Nephron progenitor cell (in vitro differentiated cells): ENCODE measurements around the gene CCDC85A.

Experiments
- DNase-seq: peaks from one replicate; pipeline ENCODE4 v3.0.0; 2021
- H3K27ac Mint-ChIP-seq: 2 replicates; pipeline ENCODE4 v1.8.0; 2021; ENCODE audit warnings: mild to moderate bottlenecking, moderate library complexity, mixed read lengths
- H3K27me3 Mint-ChIP-seq: 2 replicates; pipeline ENCODE4 v1.8.0; 2021; ENCODE audit warnings: mild to moderate bottlenecking, low read depth, mixed read lengths; ENCODE audit not compliant: poor library complexity
- H3K36me3 Mint-ChIP-seq: 2 replicates; pipeline ENCODE4 v1.8.0; 2021; ENCODE audit warnings: low read depth, mixed read lengths
- H3K4me1 Mint-ChIP-seq: 2 replicates; pipeline ENCODE4 v1.8.0; 2021; ENCODE audit warnings: mixed read lengths
- H3K4me3 Mint-ChIP-seq: 2 replicates; pipeline ENCODE4 v1.8.0; 2021; ENCODE audit warnings: mild to moderate bottlenecking, moderate library complexity, mixed read lengths
- H3K9me3 Mint-ChIP-seq: 2 replicates; pipeline ENCODE4 v1.8.0; 2021; ENCODE audit warnings: mild to moderate bottlenecking, moderate library complexity, mixed read lengths
- TF ChIP-seq, protein P1 (sequence below): fragments of 200-600 bp; sonication (generic); IDR thresholded peaks from 2 replicates; pipeline ENCODE4 v1.5.0; 2021; ENCODE audit warnings: antibody characterized with exemption

The CCDC85A gene

DNA sequence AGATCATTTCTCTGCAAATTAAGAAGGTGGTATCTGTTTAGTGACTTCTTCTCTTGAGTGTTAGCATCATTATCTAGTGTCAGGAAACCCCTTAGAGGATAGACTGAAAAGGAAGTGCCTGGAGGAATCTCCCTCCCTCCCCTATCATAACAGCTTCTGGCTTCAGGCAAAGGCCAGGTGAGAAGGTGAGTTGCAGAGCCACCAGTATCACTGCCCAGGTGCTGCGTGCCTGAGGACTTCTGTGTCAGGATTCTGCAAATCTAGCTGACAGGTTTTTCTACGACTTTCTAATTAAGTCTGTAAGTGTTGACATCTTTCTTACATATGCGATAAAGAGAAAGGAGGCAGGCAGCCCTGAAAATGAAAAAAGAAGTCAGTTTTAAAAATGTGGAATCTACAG, 111.9 kb downstream of the CCDC85A start:
- Mint-ChIP-seq H3K4me3 (no peak overlapping the region), H3K27ac (no peak overlapping the region), H3K4me1 (peaks cover 9% of the 10 kb centered on the region), H3K9me3 (no peaks in the 10 kb centered on the region), H3K27me3 (peaks cover 4% of the 10 kb centered on the region), H3K36me3 (no peaks in the 10 kb centered on the region)
- no peak for DNase-seq
- TF ChIP-seq, protein P1, sequence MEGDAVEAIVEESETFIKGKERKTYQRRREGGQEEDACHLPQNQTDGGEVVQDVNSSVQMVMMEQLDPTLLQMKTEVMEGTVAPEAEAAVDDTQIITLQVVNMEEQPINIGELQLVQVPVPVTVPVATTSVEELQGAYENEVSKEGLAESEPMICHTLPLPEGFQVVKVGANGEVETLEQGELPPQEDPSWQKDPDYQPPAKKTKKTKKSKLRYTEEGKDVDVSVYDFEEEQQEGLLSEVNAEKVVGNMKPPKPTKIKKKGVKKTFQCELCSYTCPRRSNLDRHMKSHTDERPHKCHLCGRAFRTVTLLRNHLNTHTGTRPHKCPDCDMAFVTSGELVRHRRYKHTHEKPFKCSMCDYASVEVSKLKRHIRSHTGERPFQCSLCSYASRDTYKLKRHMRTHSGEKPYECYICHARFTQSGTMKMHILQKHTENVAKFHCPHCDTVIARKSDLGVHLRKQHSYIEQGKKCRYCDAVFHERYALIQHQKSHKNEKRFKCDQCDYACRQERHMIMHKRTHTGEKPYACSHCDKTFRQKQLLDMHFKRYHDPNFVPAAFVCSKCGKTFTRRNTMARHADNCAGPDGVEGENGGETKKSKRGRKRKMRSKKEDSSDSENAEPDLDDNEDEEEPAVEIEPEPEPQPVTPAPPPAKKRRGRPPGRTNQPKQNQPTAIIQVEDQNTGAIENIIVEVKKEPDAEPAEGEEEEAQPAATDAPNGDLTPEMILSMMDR: no peak

DNA sequence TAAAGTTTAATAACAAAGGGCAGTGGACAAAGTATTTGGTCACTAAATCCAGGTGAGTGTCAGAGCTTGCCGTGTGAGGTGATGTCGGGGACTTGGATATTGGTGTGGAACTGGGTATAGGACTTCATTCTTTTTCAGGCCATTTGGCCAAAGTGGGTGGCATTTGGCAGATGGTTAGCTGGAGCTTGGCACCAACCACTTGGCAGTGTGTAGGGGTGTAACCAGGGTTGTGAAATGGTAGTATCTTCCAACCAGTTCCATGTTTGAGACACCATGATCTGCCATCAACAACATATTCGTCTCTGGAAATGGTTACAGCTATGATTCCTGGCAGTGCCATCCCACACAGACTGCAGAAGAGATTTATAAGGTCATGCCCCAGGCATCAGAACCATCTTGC, 113.9 kb downstream of the CCDC85A start:
- Mint-ChIP-seq H3K27me3 (peaks cover 4% of the 10 kb centered on the region), H3K4me1 (peaks cover 9% of the 10 kb centered on the region), H3K9me3 (no peaks in the 10 kb centered on the region), H3K27ac (no peak overlapping the region), H3K36me3 (no peaks in the 10 kb centered on the region), H3K4me3 (no peak overlapping the region)
- TF ChIP-seq, protein P1: no peak
- DNase-seq: no peak

DNA sequence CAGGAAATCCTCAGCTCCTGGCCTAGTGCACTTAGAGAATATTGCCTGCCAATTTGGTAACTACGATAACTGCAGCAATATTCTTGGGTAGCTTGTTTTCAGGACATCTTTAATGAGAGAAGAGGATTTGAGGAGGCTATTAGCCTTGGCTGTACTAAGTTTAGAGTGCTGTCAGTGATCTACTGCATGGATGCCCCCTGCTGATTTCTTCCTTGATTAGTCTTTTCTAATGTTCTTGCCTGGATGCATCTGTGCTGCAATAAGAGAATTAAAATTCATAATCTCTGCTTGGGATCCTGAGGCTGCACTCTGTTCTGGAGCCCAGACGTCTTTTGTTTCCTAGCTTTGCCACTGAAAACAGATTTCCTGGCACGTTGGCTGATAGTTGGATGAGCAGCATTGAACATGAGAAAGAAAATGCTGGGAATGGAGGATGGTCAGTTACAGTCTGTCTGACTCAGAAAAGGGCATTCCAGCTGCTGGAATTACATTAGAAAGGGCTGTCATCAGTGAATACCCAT, 115.4 kb downstream of the CCDC85A start:
- DNase-seq: no peak
- Mint-ChIP-seq H3K27ac (no peak overlapping the region), H3K9me3 (no peaks in the 10 kb centered on the region), H3K27me3 (peaks cover 4% of the 10 kb centered on the region), H3K4me3 (no peak overlapping the region), H3K36me3 (no peaks in the 10 kb centered on the region), H3K4me1 (peaks cover 9% of the 10 kb centered on the region)
- TF ChIP-seq, protein P1: no peak

DNA sequence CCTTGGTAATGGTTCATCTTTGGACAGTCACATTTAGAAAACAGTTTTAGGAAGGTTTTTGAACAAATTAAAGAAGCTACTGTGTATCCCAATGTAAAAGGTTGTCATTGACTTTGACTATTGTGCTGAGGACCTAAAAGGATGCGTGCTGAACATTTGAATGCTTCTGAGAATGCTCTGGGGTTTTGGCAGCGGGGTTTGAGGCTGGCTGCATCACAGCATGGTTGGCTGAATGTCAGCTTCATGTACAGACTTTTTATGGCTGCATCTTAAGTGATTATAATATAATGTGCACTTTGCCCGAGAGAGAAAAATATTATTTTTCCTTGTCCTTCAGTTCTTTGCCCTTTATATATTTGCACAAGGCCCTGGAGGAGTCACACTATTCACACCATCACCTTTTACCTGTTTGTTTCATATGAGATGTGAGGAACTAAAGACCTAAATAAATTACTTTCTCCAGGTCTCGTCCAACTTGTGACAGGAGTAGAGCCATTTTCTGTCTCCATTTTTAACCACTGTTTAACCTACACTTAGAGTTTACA, 125.9 kb downstream of the CCDC85A start:
- Mint-ChIP-seq H3K36me3 (no peaks in the 10 kb centered on the region), H3K9me3 (no peaks in the 10 kb centered on the region), H3K4me1 (peaks cover 10% of the 10 kb centered on the region), H3K27ac (no peak overlapping the region), H3K27me3 (no peaks in the 10 kb centered on the region), H3K4me3 (no peak overlapping the region)
- DNase-seq: no peak
- TF ChIP-seq, protein P1: no peak

DNA sequence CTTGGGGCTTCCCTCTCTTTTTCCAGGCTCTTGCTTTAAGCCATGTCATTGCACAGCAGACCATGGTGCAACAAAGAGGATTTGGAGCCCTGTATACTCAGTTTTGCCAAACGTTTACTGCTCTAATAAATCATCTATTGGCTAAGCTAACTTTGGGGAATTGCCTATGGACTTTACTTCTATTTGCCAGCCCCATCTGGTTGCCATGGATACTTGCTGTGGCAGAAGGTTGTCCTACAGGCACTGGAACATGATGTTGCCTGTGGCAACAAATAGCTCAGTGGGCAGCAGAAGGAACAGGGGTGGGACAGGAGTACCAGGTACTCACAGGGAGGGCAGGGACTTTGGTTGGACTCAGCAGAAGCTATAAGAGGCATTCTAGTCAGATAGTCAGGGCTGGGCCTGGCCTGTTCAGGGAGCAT, 129.7 kb downstream of the CCDC85A start:
- Mint-ChIP-seq H3K4me3 (no peak overlapping the region), H3K36me3 (no peaks in the 10 kb centered on the region), H3K27ac (no peak overlapping the region), H3K4me1 (peaks cover 14% of the 10 kb centered on the region), H3K9me3 (no peaks in the 10 kb centered on the region), H3K27me3 (no peaks in the 10 kb centered on the region)
- TF ChIP-seq, protein P1: no peak
- no peak for DNase-seq

DNA sequence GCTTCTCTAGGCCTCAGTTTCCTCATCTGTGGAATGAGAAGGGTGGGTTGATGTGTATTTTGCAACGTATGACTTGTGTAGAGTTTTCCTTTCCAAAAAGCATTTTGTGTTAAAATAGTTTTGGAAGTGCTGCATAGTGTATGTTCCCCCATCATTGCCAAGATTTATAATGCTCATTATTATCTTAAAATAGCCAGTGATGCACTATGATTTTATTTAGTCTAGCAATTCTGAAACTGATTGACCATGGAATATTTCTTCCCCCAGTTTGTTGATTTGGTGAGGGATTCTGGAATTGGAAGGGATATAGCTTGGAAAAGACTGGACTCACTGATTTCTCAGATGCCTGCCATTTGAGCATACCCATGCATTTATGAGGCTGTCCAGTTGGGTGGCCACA, 130.6 kb downstream of the CCDC85A start:
- Mint-ChIP-seq H3K36me3 (no peaks in the 10 kb centered on the region), H3K27ac (no peak overlapping the region), H3K4me1 (peaks cover 14% of the 10 kb centered on the region), H3K27me3 (peaks cover 2% of the 10 kb centered on the region), H3K9me3 (no peaks in the 10 kb centered on the region), H3K4me3 (no peak overlapping the region)
- TF ChIP-seq, protein P1: no peak
- no peak for DNase-seq
